NCI-H510A treated with DMSO at 0.1 percent for 48 hours (cell line): ENCODE results near the gene ANKRD30B.
"Not testable (repeated sequence)": the region's sequence is repeated elsewhere in the genome, so short reads cannot be mapped to it uniquely, and the experiment has no call there.

ENCODE experiments used
- DNase-seq: peaks from one replicate; lab custom pipeline; 2025; lab: John Stamatoyannopoulos, UW

Gene ANKRD30B

DNA sequence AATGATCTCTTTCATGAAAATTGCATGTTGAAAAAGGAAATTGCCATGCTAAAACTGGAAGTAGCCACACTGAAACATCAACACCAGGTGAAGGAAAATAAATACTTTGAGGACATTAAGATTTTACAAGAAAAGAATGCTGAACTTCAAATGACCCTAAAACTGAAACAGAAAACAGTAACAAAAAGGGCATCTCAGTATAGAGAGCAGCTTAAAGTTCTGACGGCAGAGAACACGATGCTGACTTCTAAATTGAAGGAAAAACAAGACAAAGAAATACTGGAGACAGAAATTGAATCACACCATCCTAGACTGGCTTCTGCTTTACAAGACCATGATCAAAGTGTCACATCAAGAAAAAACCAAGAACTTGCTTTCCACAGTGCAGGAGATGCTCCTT, 103.6 kb downstream of the ANKRD30B start:
- DNase-seq = not testable (repeated sequence)

DNA sequence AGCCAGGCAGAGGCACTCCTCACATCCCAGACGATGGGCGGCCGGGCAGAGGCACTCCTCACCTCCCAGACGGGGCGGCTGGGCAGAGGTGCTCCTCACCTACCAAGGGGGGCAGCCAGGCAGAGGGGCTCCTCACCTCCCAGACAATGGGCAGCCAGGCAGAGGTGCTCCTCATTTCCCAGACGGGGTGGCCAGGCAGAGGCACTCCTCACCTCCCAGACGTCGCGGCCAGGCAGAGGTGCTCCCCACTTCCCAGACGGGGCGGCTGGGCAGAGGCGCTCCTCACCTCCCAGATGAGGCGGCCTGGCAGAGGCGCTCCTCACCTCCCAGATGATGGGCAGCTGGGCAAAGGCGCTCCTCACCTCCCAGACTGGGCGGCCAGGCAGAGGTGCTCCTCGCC, 107.7 kb downstream of the ANKRD30B start:
- not testable (repeated sequence) for DNase-seq

DNA sequence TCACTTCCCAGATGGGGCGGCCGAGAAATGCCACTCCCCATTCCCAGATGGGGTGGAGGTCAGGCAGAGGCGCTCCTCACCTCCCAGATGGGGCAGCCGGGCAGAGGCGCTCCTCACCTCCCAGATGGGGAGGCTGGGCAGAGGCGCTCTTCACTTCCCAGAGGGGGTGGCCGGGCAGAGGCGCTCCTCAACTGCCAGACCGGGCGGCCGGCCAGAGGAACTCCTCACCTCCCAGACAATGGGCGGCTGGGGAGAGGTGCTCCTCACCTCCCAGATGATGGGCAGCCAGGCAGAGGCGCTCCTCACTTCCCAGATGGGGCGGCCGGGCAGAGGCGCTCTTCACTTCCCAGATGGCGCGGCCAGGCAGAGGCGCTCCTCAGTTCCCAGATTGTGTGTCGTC, 108.3 kb downstream of the ANKRD30B start:
- not testable (repeated sequence) for DNase-seq

DNA sequence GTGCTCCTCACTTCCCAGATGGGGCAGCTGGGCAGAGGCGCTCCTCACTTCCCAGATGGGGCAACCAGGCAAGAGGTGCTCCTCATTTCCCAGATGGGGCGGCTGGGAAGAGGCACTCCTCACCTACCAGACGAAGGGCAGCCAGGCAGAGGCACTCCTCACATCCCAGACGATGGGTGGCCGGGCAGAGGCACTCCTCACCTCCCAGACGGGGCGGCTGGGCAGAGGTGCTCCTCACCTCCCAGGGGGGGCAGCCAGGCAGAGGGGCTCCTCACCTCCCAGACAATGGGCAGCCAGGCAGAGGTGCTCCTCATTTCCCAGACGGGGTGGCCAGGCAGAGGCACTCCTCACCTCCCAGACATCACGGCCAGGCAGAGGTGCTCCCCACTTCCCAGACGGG, 110.5 kb downstream of the ANKRD30B start:
- not testable (repeated sequence) for DNase-seq

DNA sequence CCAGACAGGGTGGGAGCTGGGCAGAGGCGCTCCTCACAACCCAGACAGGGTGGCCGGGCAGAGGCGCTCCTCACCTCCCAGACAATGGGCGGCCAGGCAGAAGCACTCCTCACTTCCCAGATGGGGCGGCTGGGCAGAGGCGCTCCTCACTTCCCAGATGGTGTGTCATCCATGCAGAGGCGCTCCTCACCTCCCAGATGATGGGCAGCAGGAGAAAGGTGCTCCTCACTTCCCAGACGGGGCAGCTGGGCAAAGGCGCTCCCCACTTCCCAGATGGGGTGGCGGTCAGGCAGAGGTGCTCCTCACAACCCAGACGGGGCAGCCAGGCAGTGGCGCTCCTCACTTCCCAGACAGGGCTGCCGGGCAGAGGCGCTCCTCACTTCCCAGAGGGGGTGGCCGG, 112.0 kb downstream of the ANKRD30B start:
- not testable (repeated sequence) for DNase-seq

DNA sequence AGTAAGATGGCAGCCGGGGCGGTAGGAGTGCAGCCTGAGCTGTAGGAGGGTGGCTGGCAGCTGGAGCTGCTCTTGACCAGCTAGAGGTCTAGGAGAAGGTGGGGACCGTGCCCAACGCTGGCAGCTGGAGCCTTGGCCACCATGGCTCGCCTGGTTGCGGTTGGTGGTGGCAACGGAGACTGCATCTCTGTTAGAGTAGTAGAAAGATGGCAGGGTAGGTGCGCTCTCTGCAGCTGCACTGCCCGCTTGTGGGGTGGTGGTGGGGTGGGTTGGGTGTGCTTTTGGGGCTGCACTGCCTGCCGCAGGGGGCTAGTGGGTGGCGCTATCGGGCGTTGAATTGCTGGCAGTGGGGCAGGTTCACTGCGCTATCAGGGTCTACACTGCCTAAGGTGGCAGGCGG, 118.5 kb downstream of the ANKRD30B start:
- not testable (repeated sequence) for DNase-seq

DNA sequence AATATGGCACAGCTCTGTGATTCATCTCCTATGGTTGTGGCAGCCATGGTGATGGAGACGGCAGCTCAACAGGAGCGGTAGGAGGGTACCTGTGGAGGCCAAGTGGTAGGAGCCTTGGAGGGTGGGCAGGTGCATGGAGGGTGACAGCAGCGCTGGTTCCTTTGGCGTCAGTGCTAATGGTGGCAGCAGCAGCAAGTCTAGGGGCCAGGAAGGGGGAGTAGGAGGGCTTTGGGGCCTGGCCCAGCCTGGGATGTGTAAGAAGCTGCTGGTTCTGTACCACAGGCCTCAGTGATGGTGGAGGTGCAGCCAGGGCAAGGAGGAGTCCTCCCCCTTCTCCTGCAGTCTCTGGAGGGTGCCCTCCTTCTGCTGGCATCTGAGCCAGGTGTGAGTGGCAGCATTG, 120.0 kb downstream of the ANKRD30B start:
- DNase-seq = not testable (repeated sequence)

DNA sequence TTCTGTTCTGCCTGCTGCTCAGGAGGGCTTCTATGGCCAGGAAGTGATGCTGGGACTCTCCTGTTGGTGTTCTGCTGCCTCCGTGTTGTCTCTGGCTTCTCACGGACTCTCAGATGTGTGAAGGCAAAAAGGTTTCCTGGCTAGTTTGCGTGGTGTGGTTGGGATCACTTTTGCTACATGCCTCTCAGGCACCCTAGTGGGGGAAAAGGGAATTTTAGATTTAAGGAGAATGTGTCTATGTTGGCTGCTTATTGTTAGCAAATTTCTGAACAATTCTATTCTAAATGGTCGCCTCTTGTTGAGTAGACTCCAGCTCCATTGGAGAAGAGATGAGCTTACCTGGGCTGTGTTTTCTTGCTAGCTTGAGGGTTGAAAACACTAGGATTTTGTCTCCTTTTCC, 120.9 kb downstream of the ANKRD30B start:
- not testable (repeated sequence) for DNase-seq

DNA sequence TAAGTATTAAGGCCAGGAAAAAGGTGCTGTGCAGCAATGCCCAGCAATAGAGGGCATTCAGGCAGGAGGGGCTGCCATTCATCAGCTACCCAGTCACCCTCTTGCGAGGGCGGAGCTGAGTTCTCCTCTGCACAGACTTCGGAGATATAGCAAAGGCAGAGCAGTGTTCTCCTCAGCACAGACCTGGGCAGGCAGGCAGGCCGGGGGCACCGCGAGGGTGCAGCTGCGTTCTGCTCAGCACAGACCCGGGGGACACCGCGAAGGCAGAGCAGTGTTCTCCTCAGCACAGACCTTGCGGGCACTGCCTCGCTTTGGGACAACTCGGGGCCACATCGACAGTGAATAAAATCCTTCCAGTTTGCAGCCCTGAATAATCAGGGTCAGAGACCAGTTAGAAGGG, 130.9 kb downstream of the ANKRD30B start:
- not testable (repeated sequence) for DNase-seq

DNA sequence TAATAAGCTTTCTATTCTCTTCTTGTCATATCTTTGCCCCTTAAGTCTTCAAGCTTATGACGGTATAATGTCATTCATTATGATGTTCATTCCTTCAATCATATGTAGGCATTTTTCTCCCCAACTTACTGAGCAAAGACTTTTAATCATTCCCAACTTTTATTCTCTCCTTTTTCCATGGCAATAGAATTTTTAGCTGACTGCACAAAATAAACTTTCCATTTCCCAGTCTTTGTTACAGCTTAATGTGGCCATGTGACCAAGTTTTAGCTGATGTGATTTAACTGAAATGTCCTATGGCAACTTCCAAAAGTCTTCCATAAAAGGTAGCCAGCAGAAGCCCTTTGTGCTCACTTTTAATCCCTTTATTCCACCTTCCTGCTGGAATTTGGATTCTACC, 152.5 kb downstream of the ANKRD30B start:
- no peak for DNase-seq
